WTC11 (cell line): ENCODE results near the gene CEP131. TPM values are rescaled to one million over a fixed set of nuclear protein-coding genes. Genes with fewer than 3 reads are reported as not detected.

Source experiments
- ATAC-seq: fragments of 200-7000 bp; cut with Tn5 transposase; 2 replicates; pipeline ENCODE4 v1.10.0; 2021; ENCODE audit warnings: mild to moderate bottlenecking, moderate library complexity
- CTCF ChIA-PET: fragments of 300-600 bp; sonication (Branson Sonifier 250); formaldehyde crosslinking; loops from one replicate; lab custom pipeline; 2021; ENCODE audit warnings: antibody characterized with exemption; lab: Charles Lee
- POLR2A ChIA-PET: fragments of 350-600 bp; sonication (Branson Sonifier 250); formaldehyde crosslinking; loops from one replicate; lab custom pipeline; 2021; ENCODE audit warnings: antibody characterized with exemption; lab: Charles Lee
- DNase-seq: peaks from one replicate; pipeline ENCODE4 v3.0.0; 2021; ENCODE audit warnings: low spot score
- H3K27ac Mint-ChIP-seq: 2 replicates; pipeline ENCODE4 v1.8.0; 2021; ENCODE audit warnings: mixed read lengths
- H3K27me3 Mint-ChIP-seq: 2 replicates; pipeline ENCODE4 v1.8.0; 2021; ENCODE audit warnings: low read depth, mild to moderate bottlenecking, moderate library complexity, mixed read lengths
- H3K36me3 Mint-ChIP-seq: 2 replicates; pipeline ENCODE4 v1.8.0; 2021; ENCODE audit warnings: mixed read lengths
- H3K4me1 Mint-ChIP-seq: 2 replicates; pipeline ENCODE4 v1.8.0; 2022; ENCODE audit warnings: mixed read lengths
- H3K4me3 Mint-ChIP-seq: 2 replicates; pipeline ENCODE4 v1.8.0; 2021; ENCODE audit warnings: mild to moderate bottlenecking, moderate library complexity, mixed read lengths
- H3K9me3 Mint-ChIP-seq: 2 replicates; pipeline ENCODE4 v1.8.0; 2021; ENCODE audit warnings: mixed read lengths
- ATF1 ChIP-seq: sonication (generic); formaldehyde crosslinking; IDR thresholded peaks from 2 replicates; pipeline ENCODE4 v1.8.1; 2023; ENCODE audit warnings: mild to moderate bottlenecking, moderate library complexity, missing genetic modification reagents
- CBFB ChIP-seq: sonication (generic); formaldehyde crosslinking; IDR thresholded peaks from 2 replicates; pipeline ENCODE4 v1.8.1; 2022; ENCODE audit warnings: mild to moderate bottlenecking, low read depth, missing genetic modification reagents
- EMX1 ChIP-seq: fragments of 250-450 bp; sonication (Bioruptor Pico); IDR thresholded peaks from 2 replicates; pipeline ENCODE4 v1.8.0; 2021; ENCODE audit warnings: mild to moderate bottlenecking
- FOXK1 ChIP-seq: sonication (generic); formaldehyde crosslinking; IDR thresholded peaks from 2 replicates; pipeline ENCODE4 v1.8.0; 2022; ENCODE audit warnings: mild to moderate bottlenecking, moderate library complexity, missing genetic modification reagents
- NR2C2 ChIP-seq: sonication (generic); formaldehyde crosslinking; IDR thresholded peaks from 2 replicates; pipeline ENCODE4 v1.8.0; 2022; ENCODE audit warnings: mild to moderate bottlenecking, missing genetic modification reagents
- PRRX2 ChIP-seq: fragments of 250-450 bp; sonication (Bioruptor Pico); IDR thresholded peaks from 2 replicates; pipeline ENCODE4 v1.8.0; 2021; ENCODE audit warnings: mild to moderate bottlenecking
- TCF7 ChIP-seq: sonication (generic); formaldehyde crosslinking; IDR thresholded peaks from 2 replicates; pipeline ENCODE4 v1.8.0; 2022; ENCODE audit warnings: mild to moderate bottlenecking, low read depth, missing genetic modification reagents, moderate library complexity
- TEAD4 ChIP-seq: sonication (generic); formaldehyde crosslinking; IDR thresholded peaks from 2 replicates; pipeline ENCODE4 v1.8.0; 2022; ENCODE audit warnings: mild to moderate bottlenecking, missing genetic modification reagents
- ZBTB21 ChIP-seq: sonication (generic); formaldehyde crosslinking; IDR thresholded peaks from 2 replicates; pipeline ENCODE4 v1.8.1; 2023; ENCODE audit warnings: mild to moderate bottlenecking, missing genetic modification reagents, borderline replicate concordance
- ZNF138 ChIP-seq: sonication (generic); formaldehyde crosslinking; conservative IDR thresholded peaks from 2 replicates; pipeline ENCODE4 v1.8.1; 2022; ENCODE audit warnings: mild to moderate bottlenecking, moderate library complexity, missing genetic modification reagents
- total RNA-seq: library from RNA; stranded (reverse); gene quantifications from 3 replicates; pipeline ENCODE4 v1.2.3, GENCODE V29; 2021
- TF ChIP-seq, protein P1 (sequence below): fragments of 250-450 bp; sonication (Bioruptor Pico); IDR thresholded peaks from 2 replicates; pipeline ENCODE4 v1.9.0; 2021; ENCODE audit warnings: moderate library complexity, mild to moderate bottlenecking, inconsistent platforms, borderline replicate concordance
- TF ChIP-seq, protein P2 (sequence below): sonication (generic); formaldehyde crosslinking; IDR thresholded peaks from 2 replicates; pipeline ENCODE4 v1.8.0; 2022; ENCODE audit warnings: mild to moderate bottlenecking, missing genetic modification reagents
- TF ChIP-seq, protein P3 (sequence below): sonication (generic); formaldehyde crosslinking; IDR thresholded peaks from 2 replicates; pipeline ENCODE4 v1.8.1; 2022; ENCODE audit warnings: low read depth, mild to moderate bottlenecking, moderate library complexity, missing genetic modification reagents, borderline replicate concordance
- TF ChIP-seq, protein P4 (sequence below): fragments of 200-600 bp; IDR thresholded peaks from 2 replicates; pipeline ENCODE4 v1.8.0; 2022; ENCODE audit warnings: antibody characterized with exemption
- TF ChIP-seq, protein P5 (sequence below): sonication (generic); formaldehyde crosslinking; IDR thresholded peaks from 2 replicates; pipeline ENCODE4 v1.8.0; 2023; ENCODE audit warnings: mild to moderate bottlenecking, missing genetic modification reagents
- TF ChIP-seq, protein P6 (sequence below): fragments of 250-450 bp; sonication (Bioruptor Pico); conservative IDR thresholded peaks from 2 replicates; pipeline ENCODE4 v1.9.0; 2021; ENCODE audit warnings: mild to moderate bottlenecking
- TF ChIP-seq, protein P7 (sequence below): fragments of 250-450 bp; sonication (Bioruptor Pico); IDR thresholded peaks from 2 replicates; pipeline ENCODE4 v1.8.0; 2021; ENCODE audit warnings: mild to moderate bottlenecking
- TF ChIP-seq, protein P8 (sequence below): fragments of 250-450 bp; sonication (Bioruptor Pico); IDR thresholded peaks from 2 replicates; pipeline ENCODE4 v1.9.0; 2021; ENCODE audit warnings: mild to moderate bottlenecking

Gene CEP131
- total RNA-seq, 1 experiment from 2014 or later, result 35.2 TPM

DNA sequence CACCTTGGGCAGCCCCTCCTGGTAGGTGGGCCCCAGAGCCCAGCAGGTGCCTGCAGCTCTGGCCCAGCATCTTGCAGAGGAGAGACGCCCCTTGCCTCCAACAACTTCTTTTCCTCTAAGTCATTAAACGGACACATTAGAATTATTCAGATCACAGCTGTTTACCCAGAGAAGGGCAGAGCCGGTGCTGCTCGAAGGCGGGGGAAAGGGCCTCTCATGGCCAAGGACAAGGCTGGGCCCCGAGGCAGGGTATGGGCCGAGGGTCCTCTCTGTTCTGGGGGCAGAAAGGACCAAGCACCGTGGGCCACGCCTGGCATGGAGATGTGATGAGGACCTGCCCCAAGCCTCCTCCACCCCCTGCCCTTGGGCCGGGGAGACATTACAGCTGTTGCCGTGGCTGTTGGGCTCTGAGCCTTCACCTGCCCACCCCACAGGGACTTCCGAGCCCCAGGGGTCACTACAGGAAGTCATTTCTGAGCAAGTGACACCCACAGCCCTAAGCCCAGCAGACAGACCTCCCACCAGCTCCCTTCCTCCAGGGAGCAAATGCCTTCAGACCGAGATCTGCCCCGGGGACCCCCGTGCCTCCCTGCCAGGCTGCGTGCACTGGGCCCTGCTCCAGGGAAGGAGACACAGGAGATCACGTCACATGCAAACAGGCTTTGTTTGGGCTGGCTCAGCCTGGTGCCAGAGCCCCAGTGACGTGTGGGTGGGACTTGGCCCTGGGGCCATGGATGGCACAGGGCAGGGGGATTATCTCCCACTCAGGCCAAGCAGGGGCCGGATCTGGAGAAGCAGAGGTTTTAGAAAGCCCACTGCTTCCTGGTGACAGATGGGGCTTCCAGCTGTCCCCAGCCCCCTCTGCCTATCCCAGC lies 58.2 kb downstream of the CEP131 start:
- Mint-ChIP-seq H3K27me3 (peaks cover 9% of the 10 kb centered on the region), H3K9me3 (no peaks in the 10 kb centered on the region), H3K27ac (no peak overlapping the region), H3K4me1 (no peaks in the 10 kb centered on the region), H3K36me3 (no peaks in the 10 kb centered on the region), H3K4me3 (no peak overlapping the region)
- CTCF ChIA-PET, result interaction anchor here (0.9 to 1.1 kb wide), 3 partner anchors 21 to 43 kb away, joined by 3 to 4 read pairs (median 4); no protein-coding TSS in a partner anchor
- ATAC-seq (no peak), DNase-seq (no peak)
- POLR2A ChIA-PET, result no interaction called here
- no peak for TF ChIP-seq ZBTB21 (CRISPR knock-in tag)
- TF ChIP-seq, protein P1, sequence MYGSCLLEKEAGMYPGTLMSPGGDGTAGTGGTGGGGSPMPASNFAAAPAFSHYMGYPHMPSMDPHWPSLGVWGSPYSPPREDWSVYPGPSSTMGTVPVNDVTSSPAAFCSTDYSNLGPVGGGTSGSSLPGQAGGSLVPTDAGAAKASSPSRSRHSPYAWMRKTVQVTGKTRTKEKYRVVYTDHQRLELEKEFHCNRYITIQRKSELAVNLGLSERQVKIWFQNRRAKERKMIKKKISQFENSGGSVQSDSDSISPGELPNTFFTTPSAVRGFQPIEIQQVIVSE (CRISPR knock-in tag), result no peak
- TF ChIP-seq CBFB, result no peak
- TF ChIP-seq, protein P2, sequence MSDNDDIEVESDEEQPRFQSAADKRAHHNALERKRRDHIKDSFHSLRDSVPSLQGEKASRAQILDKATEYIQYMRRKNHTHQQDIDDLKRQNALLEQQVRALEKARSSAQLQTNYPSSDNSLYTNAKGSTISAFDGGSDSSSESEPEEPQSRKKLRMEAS (CRISPR knock-in tag), result no peak
- TF ChIP-seq, protein P3, sequence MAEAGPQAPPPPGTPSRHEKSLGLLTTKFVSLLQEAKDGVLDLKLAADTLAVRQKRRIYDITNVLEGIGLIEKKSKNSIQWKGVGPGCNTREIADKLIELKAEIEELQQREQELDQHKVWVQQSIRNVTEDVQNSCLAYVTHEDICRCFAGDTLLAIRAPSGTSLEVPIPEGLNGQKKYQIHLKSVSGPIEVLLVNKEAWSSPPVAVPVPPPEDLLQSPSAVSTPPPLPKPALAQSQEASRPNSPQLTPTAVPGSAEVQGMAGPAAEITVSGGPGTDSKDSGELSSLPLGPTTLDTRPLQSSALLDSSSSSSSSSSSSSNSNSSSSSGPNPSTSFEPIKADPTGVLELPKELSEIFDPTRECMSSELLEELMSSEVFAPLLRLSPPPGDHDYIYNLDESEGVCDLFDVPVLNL (CRISPR knock-in tag), result no peak
- TF ChIP-seq, protein P4, sequence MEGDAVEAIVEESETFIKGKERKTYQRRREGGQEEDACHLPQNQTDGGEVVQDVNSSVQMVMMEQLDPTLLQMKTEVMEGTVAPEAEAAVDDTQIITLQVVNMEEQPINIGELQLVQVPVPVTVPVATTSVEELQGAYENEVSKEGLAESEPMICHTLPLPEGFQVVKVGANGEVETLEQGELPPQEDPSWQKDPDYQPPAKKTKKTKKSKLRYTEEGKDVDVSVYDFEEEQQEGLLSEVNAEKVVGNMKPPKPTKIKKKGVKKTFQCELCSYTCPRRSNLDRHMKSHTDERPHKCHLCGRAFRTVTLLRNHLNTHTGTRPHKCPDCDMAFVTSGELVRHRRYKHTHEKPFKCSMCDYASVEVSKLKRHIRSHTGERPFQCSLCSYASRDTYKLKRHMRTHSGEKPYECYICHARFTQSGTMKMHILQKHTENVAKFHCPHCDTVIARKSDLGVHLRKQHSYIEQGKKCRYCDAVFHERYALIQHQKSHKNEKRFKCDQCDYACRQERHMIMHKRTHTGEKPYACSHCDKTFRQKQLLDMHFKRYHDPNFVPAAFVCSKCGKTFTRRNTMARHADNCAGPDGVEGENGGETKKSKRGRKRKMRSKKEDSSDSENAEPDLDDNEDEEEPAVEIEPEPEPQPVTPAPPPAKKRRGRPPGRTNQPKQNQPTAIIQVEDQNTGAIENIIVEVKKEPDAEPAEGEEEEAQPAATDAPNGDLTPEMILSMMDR, result no peak
- no peak for TF ChIP-seq NR2C2
- TF ChIP-seq FOXK1 (CRISPR knock-in tag), result no peak
- TF ChIP-seq ZNF138 (CRISPR knock-in tag), result no peak
- TF ChIP-seq, protein P5, sequence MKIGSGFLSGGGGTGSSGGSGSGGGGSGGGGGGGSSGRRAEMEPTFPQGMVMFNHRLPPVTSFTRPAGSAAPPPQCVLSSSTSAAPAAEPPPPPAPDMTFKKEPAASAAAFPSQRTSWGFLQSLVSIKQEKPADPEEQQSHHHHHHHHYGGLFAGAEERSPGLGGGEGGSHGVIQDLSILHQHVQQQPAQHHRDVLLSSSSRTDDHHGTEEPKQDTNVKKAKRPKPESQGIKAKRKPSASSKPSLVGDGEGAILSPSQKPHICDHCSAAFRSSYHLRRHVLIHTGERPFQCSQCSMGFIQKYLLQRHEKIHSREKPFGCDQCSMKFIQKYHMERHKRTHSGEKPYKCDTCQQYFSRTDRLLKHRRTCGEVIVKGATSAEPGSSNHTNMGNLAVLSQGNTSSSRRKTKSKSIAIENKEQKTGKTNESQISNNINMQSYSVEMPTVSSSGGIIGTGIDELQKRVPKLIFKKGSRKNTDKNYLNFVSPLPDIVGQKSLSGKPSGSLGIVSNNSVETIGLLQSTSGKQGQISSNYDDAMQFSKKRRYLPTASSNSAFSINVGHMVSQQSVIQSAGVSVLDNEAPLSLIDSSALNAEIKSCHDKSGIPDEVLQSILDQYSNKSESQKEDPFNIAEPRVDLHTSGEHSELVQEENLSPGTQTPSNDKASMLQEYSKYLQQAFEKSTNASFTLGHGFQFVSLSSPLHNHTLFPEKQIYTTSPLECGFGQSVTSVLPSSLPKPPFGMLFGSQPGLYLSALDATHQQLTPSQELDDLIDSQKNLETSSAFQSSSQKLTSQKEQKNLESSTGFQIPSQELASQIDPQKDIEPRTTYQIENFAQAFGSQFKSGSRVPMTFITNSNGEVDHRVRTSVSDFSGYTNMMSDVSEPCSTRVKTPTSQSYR (CRISPR knock-in tag), result no peak
- TF ChIP-seq, protein P6, sequence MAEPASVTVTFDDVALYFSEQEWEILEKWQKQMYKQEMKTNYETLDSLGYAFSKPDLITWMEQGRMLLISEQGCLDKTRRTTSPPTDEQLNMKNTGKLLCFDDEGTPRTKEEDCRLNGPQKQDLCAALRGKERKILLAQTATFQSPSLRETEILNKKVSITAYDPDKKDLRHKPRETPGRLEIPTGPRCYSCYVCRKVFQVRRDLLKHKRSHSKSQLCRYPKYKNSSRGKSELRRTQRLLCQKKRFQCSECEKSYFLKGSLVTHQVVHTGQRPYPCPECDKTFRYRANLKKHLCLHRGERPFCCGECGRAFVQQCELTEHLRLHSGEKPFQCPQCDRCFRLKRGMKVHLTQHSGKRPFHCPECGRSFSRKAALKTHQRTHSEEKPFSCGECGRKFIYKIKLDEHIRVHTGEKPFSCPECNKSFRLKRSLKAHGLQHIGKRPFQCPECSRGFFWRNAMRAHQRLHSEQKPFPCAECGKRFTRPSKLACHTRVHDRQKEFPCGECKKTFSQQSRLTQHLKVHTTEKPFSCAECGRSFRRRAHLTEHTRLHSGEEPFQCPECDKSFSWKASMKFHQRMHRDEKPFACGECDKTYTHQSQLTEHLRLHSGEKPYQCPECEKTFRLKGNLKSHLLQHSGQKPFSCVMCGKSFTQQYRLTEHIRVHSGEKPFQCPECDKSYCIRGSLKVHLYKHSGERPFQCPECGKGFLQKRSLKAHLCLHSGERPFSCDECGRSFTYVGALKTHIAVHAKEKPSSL (CRISPR knock-in tag), result no peak
- no peak for TF ChIP-seq TEAD4 (CRISPR knock-in tag)

DNA sequence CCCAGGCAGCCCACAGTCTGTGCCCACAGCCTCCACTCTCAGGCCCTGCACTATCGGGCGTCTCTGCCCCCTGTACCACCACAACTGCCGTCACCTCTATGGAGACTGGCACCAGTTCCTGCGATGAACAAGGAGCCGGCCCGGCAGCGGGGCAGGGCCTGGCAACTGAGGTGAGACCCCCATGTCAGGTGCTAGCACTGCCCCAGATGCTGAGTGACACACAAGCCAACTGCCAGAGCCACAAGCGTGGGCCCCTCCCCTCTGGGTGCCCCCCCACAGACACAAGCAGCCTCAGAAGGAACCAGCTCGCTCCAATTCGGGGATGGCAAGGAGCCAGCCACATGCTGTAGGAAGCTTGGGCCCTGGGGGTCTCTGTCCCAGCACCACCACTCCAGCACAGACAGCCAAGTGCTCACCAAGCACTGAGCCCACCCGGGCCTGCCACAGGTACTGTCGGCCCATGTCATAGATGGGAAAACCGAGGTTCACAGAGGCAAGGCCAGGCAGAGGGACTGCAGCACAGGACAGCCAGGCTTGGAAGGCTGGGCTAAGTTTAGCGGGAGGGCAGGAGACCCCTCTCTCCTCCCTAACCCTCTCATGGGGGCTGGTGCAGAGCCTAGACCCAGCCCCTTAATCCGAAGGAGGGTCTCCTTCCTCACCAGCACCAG lies 58.9 kb downstream of the CEP131 start:
- DNase-seq (no peak), ATAC-seq (no peak)
- peaks cover 9% of the 10 kb centered on the region for H3K27me3 Mint-ChIP-seq
- H3K4me3 Mint-ChIP-seq, result no peak overlapping the region
- H3K27ac Mint-ChIP-seq, result no peak overlapping the region
- ChIA-PET POLR2A (no interaction called here), CTCF (interaction anchor here (1.1 kb wide), 1 partner anchor 21 kb away, joined by 4 read pairs; no protein-coding TSS in a partner anchor)
- no peaks in the 10 kb centered on the region for H3K9me3 Mint-ChIP-seq
- H3K36me3 Mint-ChIP-seq, result no peaks in the 10 kb centered on the region
- no peaks in the 10 kb centered on the region for H3K4me1 Mint-ChIP-seq
- TF ChIP-seq TCF7 (CRISPR knock-in tag) (no peak), EMX1 (CRISPR knock-in tag) (no peak), PRRX2 (CRISPR knock-in tag) (no peak), ATF1 (CRISPR knock-in tag) (no peak)
- TF ChIP-seq, protein P7, sequence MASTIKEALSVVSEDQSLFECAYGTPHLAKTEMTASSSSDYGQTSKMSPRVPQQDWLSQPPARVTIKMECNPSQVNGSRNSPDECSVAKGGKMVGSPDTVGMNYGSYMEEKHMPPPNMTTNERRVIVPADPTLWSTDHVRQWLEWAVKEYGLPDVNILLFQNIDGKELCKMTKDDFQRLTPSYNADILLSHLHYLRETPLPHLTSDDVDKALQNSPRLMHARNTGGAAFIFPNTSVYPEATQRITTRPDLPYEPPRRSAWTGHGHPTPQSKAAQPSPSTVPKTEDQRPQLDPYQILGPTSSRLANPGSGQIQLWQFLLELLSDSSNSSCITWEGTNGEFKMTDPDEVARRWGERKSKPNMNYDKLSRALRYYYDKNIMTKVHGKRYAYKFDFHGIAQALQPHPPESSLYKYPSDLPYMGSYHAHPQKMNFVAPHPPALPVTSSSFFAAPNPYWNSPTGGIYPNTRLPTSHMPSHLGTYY, result no peak
- TF ChIP-seq, protein P8, sequence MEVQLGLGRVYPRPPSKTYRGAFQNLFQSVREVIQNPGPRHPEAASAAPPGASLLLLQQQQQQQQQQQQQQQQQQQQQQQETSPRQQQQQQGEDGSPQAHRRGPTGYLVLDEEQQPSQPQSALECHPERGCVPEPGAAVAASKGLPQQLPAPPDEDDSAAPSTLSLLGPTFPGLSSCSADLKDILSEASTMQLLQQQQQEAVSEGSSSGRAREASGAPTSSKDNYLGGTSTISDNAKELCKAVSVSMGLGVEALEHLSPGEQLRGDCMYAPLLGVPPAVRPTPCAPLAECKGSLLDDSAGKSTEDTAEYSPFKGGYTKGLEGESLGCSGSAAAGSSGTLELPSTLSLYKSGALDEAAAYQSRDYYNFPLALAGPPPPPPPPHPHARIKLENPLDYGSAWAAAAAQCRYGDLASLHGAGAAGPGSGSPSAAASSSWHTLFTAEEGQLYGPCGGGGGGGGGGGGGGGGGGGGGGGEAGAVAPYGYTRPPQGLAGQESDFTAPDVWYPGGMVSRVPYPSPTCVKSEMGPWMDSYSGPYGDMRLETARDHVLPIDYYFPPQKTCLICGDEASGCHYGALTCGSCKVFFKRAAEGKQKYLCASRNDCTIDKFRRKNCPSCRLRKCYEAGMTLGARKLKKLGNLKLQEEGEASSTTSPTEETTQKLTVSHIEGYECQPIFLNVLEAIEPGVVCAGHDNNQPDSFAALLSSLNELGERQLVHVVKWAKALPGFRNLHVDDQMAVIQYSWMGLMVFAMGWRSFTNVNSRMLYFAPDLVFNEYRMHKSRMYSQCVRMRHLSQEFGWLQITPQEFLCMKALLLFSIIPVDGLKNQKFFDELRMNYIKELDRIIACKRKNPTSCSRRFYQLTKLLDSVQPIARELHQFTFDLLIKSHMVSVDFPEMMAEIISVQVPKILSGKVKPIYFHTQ (CRISPR knock-in tag), result no peak
